ENCODE results near the gene PSTPIP1.

PSTPIP1 gene

GRCh38 chr15:77001966-77002365 is 7.0 kb downstream of the PSTPIP1 start:
- TF ChIP-seq POLR2AphosphoS5 (IDR thresholded peaks at IDR 0.05; ENCODE audit: low read depth, low read length) (no peak), REST (IDR thresholded peaks at IDR 0.05; ENCODE audit: insufficient read depth in 1 of 2, low read depth in 2 of 2, low read length in 2 of 2) (no peak), SIN3A (IDR thresholded peaks at IDR 0.05; ENCODE audit: borderline replicate concordance, insufficient read depth, low read length) (no peak), TAF1 (IDR thresholded peaks at IDR 0.05; ENCODE audit: borderline replicate concordance, insufficient read depth, low read length) (no peak), FOXP2 (optimal IDR thresholded peaks at IDR 0.05; ENCODE audit: borderline replicate concordance, extremely low read depth, extremely low read length, insufficient read depth) (no peak)

- TF ChIP-seq SIN3A (IDR thresholded peaks at IDR 0.05; ENCODE audit: borderline replicate concordance, insufficient read depth, low read length) (no peak), TAF1 (IDR thresholded peaks at IDR 0.05; ENCODE audit: borderline replicate concordance, insufficient read depth, low read length) (no peak), FOXP2 (optimal IDR thresholded peaks at IDR 0.05; ENCODE audit: borderline replicate concordance, extremely low read depth, extremely low read length, insufficient read depth) (no peak), REST (IDR thresholded peaks at IDR 0.05; ENCODE audit: insufficient read depth in 1 of 2, low read depth in 2 of 2, low read length in 2 of 2) (no peak), POLR2AphosphoS5 (IDR thresholded peaks at IDR 0.05; ENCODE audit: low read depth, low read length) (no peak)
Measured at GRCh38 chr15:77002436-77002835, 7.5 kb downstream of the PSTPIP1 start.

- TF ChIP-seq SIN3A (IDR thresholded peaks at IDR 0.05; ENCODE audit: borderline replicate concordance, insufficient read depth, low read length) (no peak), POLR2AphosphoS5 (IDR thresholded peaks at IDR 0.05; ENCODE audit: low read depth, low read length) (no peak), TAF1 (IDR thresholded peaks at IDR 0.05; ENCODE audit: borderline replicate concordance, insufficient read depth, low read length) (no peak), FOXP2 (optimal IDR thresholded peaks at IDR 0.05; ENCODE audit: borderline replicate concordance, extremely low read depth, extremely low read length, insufficient read depth) (no peak), REST (IDR thresholded peaks at IDR 0.05; ENCODE audit: insufficient read depth in 1 of 2, low read depth in 2 of 2, low read length in 2 of 2) (no peak)
Measured at GRCh38 chr15:77002954-77003912, 8.3 kb downstream of the PSTPIP1 start.

GRCh38 chr15:77004189-77004588 is 9.3 kb downstream of the PSTPIP1 start:
- peak; percentile 82 for TF ChIP-seq FOXP2 (optimal IDR thresholded peaks at IDR 0.05; ENCODE audit: borderline replicate concordance, extremely low read depth, extremely low read length, insufficient read depth)
- TF ChIP-seq TAF1 (IDR thresholded peaks at IDR 0.05; ENCODE audit: borderline replicate concordance, insufficient read depth, low read length), result no peak

- TF ChIP-seq REST (IDR thresholded peaks at IDR 0.05; ENCODE audit: insufficient read depth in 1 of 2, low read depth in 2 of 2, low read length in 2 of 2) (no peak), FOXP2 (optimal IDR thresholded peaks at IDR 0.05; ENCODE audit: borderline replicate concordance, extremely low read depth, extremely low read length, insufficient read depth) (no peak)
Measured at GRCh38 chr15:77009176-77009575, 14.2 kb downstream of the PSTPIP1 start.
